IMR-90 (cell line): ENCODE measurements around the gene ZFP36L2. TPM values are rescaled to one million over a fixed set of nuclear protein-coding genes. Genes with fewer than 3 reads are reported as not detected.
A peak's percentile ranks its signal among the peaks of the same experiment; 100 is the strongest.

Experiments
- ATAC-seq: fragments of 200-7000 bp; cut with Tn5 transposase; 2 replicates; pipeline ENCODE4 v1.9.1; 2020; ENCODE audit warnings: low read depth, mild to moderate bottlenecking, moderate library complexity
- BruUV-seq: library from RNA; stranded (reverse); fragments of 400-500 nt; replicated peaks from 2 replicates; lab custom pipeline; 2021; lab: Mats Ljungman, UMichigan
- CTCF ChIA-PET: fragments of 300-600 bp; formaldehyde crosslinking; extraction: SDS; loops from one replicate; lab custom pipeline; 2021; ENCODE audit warnings: antibody characterized with exemption; lab: Yijun Ruan, JAX
- POLR2A ChIA-PET: fragments of 300-600 bp; sonication (Branson Sonifier 250); formaldehyde crosslinking; loops from one replicate; lab custom pipeline; 2022; ENCODE audit warnings: antibody characterized with exemption; ENCODE audit not compliant: unreplicated experiment; lab: Charles Lee
- DNase-seq: peaks from one replicate; pipeline ENCODE4 v3.0.0; 2013
- H2AFZ ChIP-seq: replicated peaks from 2 replicates; pipeline ENCODE3; 2013; ENCODE audit warnings: low read length, mild to moderate bottlenecking; ENCODE audit not compliant: poor library complexity
- H2AK5ac ChIP-seq: 2 replicates; pipeline ENCODE4 v1.6.1; 2013; ENCODE audit warnings: low read depth, low read length, inconsistent platforms
- H2AK9ac ChIP-seq: replicated peaks from 2 replicates; pipeline ENCODE3; 2013; ENCODE audit warnings: mild to moderate bottlenecking, low read depth, low read length, moderate library complexity; ENCODE audit not compliant: poor library complexity
- H2BK120ac ChIP-seq: 2 replicates; pipeline ENCODE4 v1.6.1; 2013; ENCODE audit warnings: low read depth, low read length, inconsistent platforms
- H2BK15ac ChIP-seq: 3 replicates; pipeline ENCODE4 v1.6.1; 2013; ENCODE audit warnings: low read depth, low read length, inconsistent platforms
- H2BK20ac ChIP-seq: 2 replicates; pipeline ENCODE4 v1.6.1; 2013; ENCODE audit warnings: low read depth, mild to moderate bottlenecking, inconsistent platforms, low read length, moderate library complexity
- H2BK5ac ChIP-seq: 2 replicates; pipeline ENCODE4 v1.6.1; 2013; ENCODE audit warnings: mild to moderate bottlenecking, low read depth, low read length, inconsistent platforms; ENCODE audit not compliant: poor library complexity, severe bottlenecking
- H3K14ac ChIP-seq: replicated peaks from 2 replicates; pipeline ENCODE4 v1.6.1; 2013; ENCODE audit warnings: low read depth, low read length, inconsistent platforms
- H3K18ac ChIP-seq: 2 replicates; pipeline ENCODE4 v1.6.1; 2013; ENCODE audit warnings: low read depth, low read length, control low read depth
- H3K23ac ChIP-seq: 2 replicates; pipeline ENCODE4 v1.6.1; 2013; ENCODE audit warnings: low read depth, low read length, inconsistent platforms
- H3K27ac ChIP-seq: 2 replicates; pipeline ENCODE4 v1.5.1; 2013; ENCODE audit warnings: mild to moderate bottlenecking, control low read depth, low read length; ENCODE audit not compliant: insufficient read depth
- H3K27me3 ChIP-seq: 2 replicates; pipeline ENCODE4 v1.6.1; 2013; ENCODE audit warnings: low read length; ENCODE audit not compliant: control insufficient read depth, insufficient read depth
- H3K36me3 ChIP-seq: 2 replicates; pipeline ENCODE4 v1.6.1; 2013; ENCODE audit warnings: low read length, mixed read lengths; ENCODE audit not compliant: control insufficient read depth, insufficient read depth
- H3K4ac ChIP-seq: 2 replicates; pipeline ENCODE4 v1.6.1; 2013; ENCODE audit warnings: low read depth, low read length, inconsistent platforms
- H3K4me1 ChIP-seq: 2 replicates; pipeline ENCODE4 v1.6.1; 2013; ENCODE audit warnings: low read length, mixed read lengths; ENCODE audit not compliant: control insufficient read depth, insufficient read depth
- H3K4me2 ChIP-seq: 2 replicates; pipeline ENCODE4 v1.6.1; 2013; ENCODE audit warnings: low read depth, mild to moderate bottlenecking, control low read depth, low read length, moderate library complexity
- H3K4me3 ChIP-seq: 2 replicates; pipeline ENCODE4 v1.5.1; 2013; ENCODE audit warnings: low read depth, mild to moderate bottlenecking, control low read depth, low read length, moderate library complexity; ENCODE audit not compliant: insufficient read depth
- H3K56ac ChIP-seq: 2 replicates; pipeline ENCODE4 v1.6.1; 2013; ENCODE audit warnings: low read length, inconsistent platforms; ENCODE audit not compliant: insufficient read depth; ENCODE audit errors: extremely low read depth
- H3K79me1 ChIP-seq, 2 experiments: 2 replicates each; pipeline ENCODE4 v1.6.1; 2013; ENCODE audit warnings: low read length in 2 of 2, inconsistent platforms in 1 of 2, low read depth in 1 of 2
- H3K9ac ChIP-seq: 2 replicates; pipeline ENCODE4 v1.6.1; 2013; ENCODE audit warnings: low read depth, low read length, control low read depth
- H3K9me1 ChIP-seq: 2 replicates; pipeline ENCODE4 v1.6.1; 2013; ENCODE audit warnings: low read length, inconsistent platforms; ENCODE audit not compliant: insufficient read depth
- H3K9me3 ChIP-seq: 2 replicates; pipeline ENCODE4 v1.6.1; 2013; ENCODE audit warnings: low read length; ENCODE audit not compliant: control insufficient read depth, insufficient read depth
- H4K20me1 ChIP-seq: 2 replicates; pipeline ENCODE4 v1.6.1; 2013; ENCODE audit warnings: low read length, inconsistent platforms; ENCODE audit not compliant: insufficient read depth
- H4K5ac ChIP-seq: 2 replicates; pipeline ENCODE4 v1.6.1; 2013; ENCODE audit warnings: mild to moderate bottlenecking, low read depth, low read length, control low read depth
- H4K8ac ChIP-seq, 2 experiments: 2 replicates each; pipeline ENCODE4 v1.6.1; 2013; ENCODE audit warnings: low read depth in 2 of 2, low read length in 2 of 2, control low read depth in 1 of 2, inconsistent platforms in 1 of 2
- H4K91ac ChIP-seq: 2 replicates; pipeline ENCODE4 v1.6.1; 2013; ENCODE audit warnings: low read depth, low read length, inconsistent platforms; ENCODE audit not compliant: insufficient read depth
- BHLHE40 ChIP-seq: fragments of 150-350 bp; IDR thresholded peaks from 2 replicates; pipeline ENCODE4 v1.6.1; 2016; ENCODE audit warnings: mild to moderate bottlenecking, low read depth, low read length
- MXI1 ChIP-seq: IDR thresholded peaks from 2 replicates; pipeline ENCODE4 v1.6.1; 2012; ENCODE audit warnings: low read depth, mild to moderate bottlenecking, low read length, moderate library complexity, borderline replicate concordance
- NFE2L2 ChIP-seq: fragments of 150-350 bp; IDR thresholded peaks from 2 replicates; pipeline ENCODE4 v1.6.1; 2016; ENCODE audit warnings: low read depth, mild to moderate bottlenecking, low read length
- WGBS, 2 experiments: methylation state at CpG; one replicate each; pipeline versions ENCODE4 v1.1.5 to v1.1.7; 2013; ENCODE audit warnings: missing lambda C conversion rate in 2 of 2; ENCODE audit not compliant: insufficient read length in 1 of 2; ENCODE audit errors: extremely low coverage in 2 of 2; 5-methylcytosine and 5-hydroxymethylcytosine counted together
- dilution Hi-C: fragments of 300-500 bp; cut with HindIII; formaldehyde crosslinking; loops from one replicate; pipeline ENCODE4 v1.14.3; 2018; ENCODE audit warnings: low sequenced_read_pairs; ENCODE audit not compliant: unreplicated experiment
- in situ Hi-C: fragments of 300-500 bp; cut with MboI; formaldehyde crosslinking; loops from 3 replicates; pipeline ENCODE4 v1.14.3; 2019; ENCODE audit warnings: low sequenced_read_pairs, inconsistent platforms, mixed read lengths
- intact Hi-C: fragments of 100-400 bp; cut with micrococcal nuclease; formaldehyde crosslinking; loops from 2 replicates; pipeline ENCODE4 v1.10.0; 2022
- polyA plus RNA-seq, 3 experiments: library from polyadenylated mRNA; depleted of rRNA; stranded (reverse); fragments of >200 nt; gene quantifications; 2 replicates each; pipeline ENCODE4 v1.2.3, GENCODE V29; 2012; ENCODE audit warnings: low replicate concordance in 1 of 3
- total RNA-seq: library from RNA; depleted of rRNA; stranded (reverse); fragments of >200 nt; gene quantifications from 2 replicates; pipeline ENCODE4 v1.2.3, GENCODE V29; 2012

The ZFP36L2 gene
- total and polyA plus RNA-seq, 2 of the 4 experiments (the other 2 are of a cell fraction), result 1.8 to 20.1 TPM

DNA sequence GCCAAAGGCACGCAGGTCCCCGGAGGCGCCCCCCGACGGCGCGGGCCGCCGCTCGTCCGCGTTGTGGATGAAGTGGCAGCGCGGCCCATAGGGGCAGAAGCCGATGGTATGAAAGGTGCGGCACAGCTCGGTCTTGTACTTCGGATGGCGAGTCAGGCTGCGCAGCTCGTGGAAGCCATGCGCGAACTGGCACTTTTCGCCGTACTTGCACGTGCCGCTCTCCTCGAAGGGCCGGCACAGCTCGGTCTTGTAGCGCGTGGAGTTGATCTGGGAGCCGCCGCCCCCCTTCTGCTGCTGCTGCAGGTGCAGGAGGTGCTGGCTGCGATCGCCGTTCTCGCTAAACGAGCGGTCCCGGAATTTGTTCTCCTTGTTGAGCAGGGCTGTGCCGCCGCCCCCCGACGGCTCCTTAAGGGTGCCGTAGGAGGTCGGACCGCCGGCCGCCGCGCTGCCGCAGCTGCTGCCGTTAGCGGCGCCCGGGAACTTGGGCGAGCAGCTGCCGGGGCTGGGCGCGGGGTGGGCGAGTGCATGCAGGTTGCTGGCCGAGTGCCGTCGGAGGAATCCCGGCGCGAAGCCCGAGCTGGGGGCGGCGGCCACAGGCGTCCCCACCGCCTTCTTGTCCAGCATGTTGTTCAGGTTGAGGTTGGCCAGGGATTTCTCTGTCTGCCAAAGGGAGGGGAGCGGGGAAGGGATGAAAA, 1.2 kb downstream of the ZFP36L2 start:
- in situ Hi-C loops (loop anchor here (10.0 kb wide), 2 partner anchors 150 to 250 kb away; no protein-coding TSS in a partner anchor), intact Hi-C loops (loop anchor here (5.0 kb wide), 1 partner anchor 117 kb away; no protein-coding TSS in a partner anchor), dilution Hi-C loops (no loop called here)
- Histone ChIP-seq H3K9me3 (no peaks in the 10 kb centered on the region), H2AFZ (peak overlapping the region; percentile 83), H3K27ac (peak overlapping the region; percentile 96), H2BK15ac (no peak overlapping the region), H4K5ac (peak overlapping the region; percentile 27; the same call in 1 of the 2 replicates), H3K4me3 (peak overlapping the region; percentile 87), H3K9me1 (no peaks in the 10 kb centered on the region; the same call in 1 of the 2 replicates), H2BK120ac (peak overlapping the region; percentile 88), H3K23ac (peak overlapping the region; percentile 77), H2BK5ac (peak overlapping the region; percentile 98), H2BK20ac (no peak overlapping the region), H4K20me1 (peaks cover 37% of the 10 kb centered on the region), H3K14ac (peak overlapping the region; percentile 92), H3K27me3 (no peaks in the 10 kb centered on the region), H3K56ac (peak overlapping the region; percentile 91; the same call in 1 of the 2 replicates), H2AK5ac (peak overlapping the region; percentile 49), H2AK9ac (peak overlapping the region; percentile 97), H3K36me3 (peaks cover 24% of the 10 kb centered on the region), H3K9ac (peak overlapping the region; percentile 91), H3K79me1 (peaks cover 8 to 18% of the 10 kb centered on the region in 2 experiments; a peak in 3 of 4 replicates), H3K4me2 (peak overlapping the region; percentile 61), H4K8ac (peak overlapping the region; percentile 29 to 68; a peak in 2 of 4 replicates), H3K4ac (peak overlapping the region; percentile 92), H4K91ac (peak overlapping the region; percentile 70; the same call in 1 of the 2 replicates), H3K18ac (peak overlapping the region; percentile 63), H3K4me1 (peaks cover 8% of the 10 kb centered on the region)
- TF ChIP-seq BHLHE40, result peak; percentile 59; the same call in 1 of the 2 replicates
- TF ChIP-seq NFE2L2, result no peak
- peak; percentile 41; the same call in 1 of the 2 replicates for TF ChIP-seq MXI1
- ATAC-seq (no peak), DNase-seq (peak; percentile 64)
- BruUV-seq, result TSS peak; percentile 53
- WGBS, 2 experiments, result 1% methylated on average over 48 of the region's 74 CpGs; no CpG with 5 or more reads in 1 of the 2 experiments
- ChIA-PET CTCF (interaction anchor here (2.2 kb wide), 1 partner anchor 250 kb away, joined by 8 read pairs; no protein-coding TSS in a partner anchor), POLR2A (interaction anchor here (1.2 kb wide), 1 partner anchor 124 kb away, joined by 3 read pairs; no protein-coding TSS in a partner anchor)
